HepG2 (cell line): ENCODE measurements around the gene DOCK11. TPM values are rescaled to one million over a fixed set of nuclear protein-coding genes. Genes with fewer than 3 reads are reported as not detected.

Experiments used
- ATAC-seq: fragments of 200-7000 bp; cut with Tn5 transposase; 3 replicates; pipeline ENCODE4 v1.9.1; 2020; ENCODE audit warnings: mild to moderate bottlenecking, moderate library complexity
- BruUV-seq: library from RNA; stranded (reverse); fragments of 400-500 nt; replicated peaks from 2 replicates; lab custom pipeline; 2021; lab: Mats Ljungman, UMichigan
- CTCF ChIA-PET: fragments of 300-600 bp; formaldehyde crosslinking; extraction: SDS; loops from one replicate; lab custom pipeline; 2021; ENCODE audit warnings: low total read pairs, inconsistent platforms, low intra/inter-chr PET ratio; lab: Yijun Ruan, JAX
- POLR2A ChIA-PET: fragments of 350-600 bp; sonication (Branson Sonifier 250); formaldehyde crosslinking; loops from one replicate; lab custom pipeline; 2020; ENCODE audit warnings: antibody characterized with exemption, inconsistent platforms; lab: Yijun Ruan, JAX
- DNase-seq: peaks from one replicate; pipeline ENCODE4 v3.0.0-alpha.2; 2015; ENCODE audit warnings: low spot score
- FAIRE-seq: peaks from 3 replicates; lab custom pipeline; 2011; peaks lifted over from hg19 to GRCh38; lab: Jason Lieb, UNC
- H2AFZ ChIP-seq: one replicate; pipeline ENCODE4 v1.6.1; 2011; ENCODE audit warnings: low read length, inconsistent platforms
- H3K27ac ChIP-seq: fragments of 300-600 bp; 3 replicates; pipeline ENCODE4 v1.8.0; 2011; ENCODE audit warnings: mixed run types, mild to moderate bottlenecking, mixed read lengths, low read length, inconsistent platforms; ENCODE audit not compliant: insufficient read depth; ENCODE audit errors: extremely low read length
- H3K27me3 ChIP-seq, 2 experiments: fragments of 200-600 bp in 1 of 2; 2 replicates in 1 of 2; 3 replicates in 1 of 2; pipeline versions ENCODE4 v1.6.0 to v1.8.0; 2011; ENCODE audit warnings: low read length in 2 of 2, mild to moderate bottlenecking in 2 of 2, moderate library complexity in 2 of 2, inconsistent platforms in 1 of 2; ENCODE audit not compliant: insufficient read depth in 2 of 2, control insufficient read depth in 1 of 2
- H3K36me3 ChIP-seq, 2 experiments: fragments of 200-600 bp in 1 of 2; replicated peaks in 1 of 2; 2 replicates in 1 of 2; 3 replicates in 1 of 2; pipeline versions ENCODE4 v1.5.1 to v1.8.0; 2011; ENCODE audit warnings: low read length in 2 of 2, inconsistent platforms in 1 of 2; ENCODE audit not compliant: insufficient read depth in 2 of 2, control insufficient read depth in 1 of 2
- H3K4me1 ChIP-seq: 2 replicates; pipeline ENCODE4 v1.5.1; 2012; ENCODE audit warnings: low read length, inconsistent platforms; ENCODE audit not compliant: insufficient read depth
- H3K4me2 ChIP-seq: 2 replicates; pipeline ENCODE4 v1.6.0; 2011; ENCODE audit warnings: low read depth, low read length, inconsistent platforms
- H3K4me3 ChIP-seq, 3 experiments: fragments of 200-600 bp in 1 of 3; sonication (generic), shearing (Covaris generic) in 1 of 3; replicated peaks in 1 of 3; 2 replicates each; pipeline ENCODE4 v1.5.1; 2011 to 2016; ENCODE audit warnings: low read length in 3 of 3, inconsistent platforms in 2 of 3, low read depth in 2 of 3, mild to moderate bottlenecking in 2 of 3, control low read depth in 1 of 3, mixed read lengths in 1 of 3; ENCODE audit not compliant: insufficient read depth in 1 of 3
- H3K79me2 ChIP-seq: one replicate; pipeline ENCODE4 v1.6.1; 2011; ENCODE audit warnings: low read length, inconsistent platforms; ENCODE audit not compliant: insufficient read depth
- H3K9ac ChIP-seq: 2 replicates; pipeline ENCODE4 v1.6.0; 2011; ENCODE audit warnings: mild to moderate bottlenecking, low read depth, low read length, inconsistent platforms; ENCODE audit not compliant: insufficient read depth
- H3K9me3 ChIP-seq: 2 replicates; pipeline ENCODE4 v1.5.1; 2012; ENCODE audit warnings: mild to moderate bottlenecking, low read length
- H4K20me1 ChIP-seq: 2 replicates; pipeline ENCODE4 v1.6.0; 2011; ENCODE audit warnings: inconsistent platforms, mild to moderate bottlenecking, low read length, moderate library complexity; ENCODE audit not compliant: insufficient read depth
- ARNTL ChIP-seq: sonication (generic); formaldehyde crosslinking; IDR thresholded peaks from 2 replicates; pipeline ENCODE4 v1.4.0; 2020; ENCODE audit warnings: mild to moderate bottlenecking, missing genetic modification reagents
- BHLHE40 ChIP-seq: IDR thresholded peaks from 2 replicates; pipeline ENCODE4 v1.6.1; 2011; ENCODE audit warnings: low read length, improper control_type of control experiment
- DR1 ChIP-seq: sonication (generic); formaldehyde crosslinking; IDR thresholded peaks from 2 replicates; pipeline ENCODE4 v1.8.0; 2021; ENCODE audit warnings: mild to moderate bottlenecking, missing genetic modification reagents, inconsistent platforms
- EEA1 ChIP-seq: sonication (generic); formaldehyde crosslinking; IDR thresholded peaks from 2 replicates; pipeline ENCODE4 v1.5.1; 2020; ENCODE audit warnings: mild to moderate bottlenecking, missing genetic modification reagents, borderline replicate concordance
- GTF3A ChIP-seq: sonication (generic); formaldehyde crosslinking; conservative IDR thresholded peaks from 2 replicates; pipeline ENCODE4 v1.4.0; 2020; ENCODE audit warnings: mild to moderate bottlenecking, missing genetic modification reagents
- JUND ChIP-seq: sonication (generic); formaldehyde crosslinking; IDR thresholded peaks from 2 replicates; pipeline ENCODE4 v1.8.0; 2022; ENCODE audit warnings: mild to moderate bottlenecking, missing genetic modification reagents
- KLF12 ChIP-seq: sonication (generic); formaldehyde crosslinking; IDR thresholded peaks from 2 replicates; pipeline ENCODE4 v1.4.0; 2020; ENCODE audit warnings: missing genetic modification reagents, borderline replicate concordance
- NR2F6 ChIP-seq, 2 experiments: IDR thresholded peaks; 2 replicates each; pipeline ENCODE4 v1.6.1; 2016; ENCODE audit warnings: antibody characterized with exemption in 1 of 2, mild to moderate bottlenecking in 1 of 2
- TCF7 ChIP-seq: sonication (generic); IDR thresholded peaks from 2 replicates; pipeline ENCODE4 v1.6.1; 2016; ENCODE audit warnings: antibody characterized with exemption, low read depth
- ZBTB33 ChIP-seq: sonication (generic); formaldehyde crosslinking; IDR thresholded peaks from 2 replicates; pipeline ENCODE4 v1.4.0; 2020; ENCODE audit warnings: missing genetic modification reagents
- WGBS: methylation state at CpG from one replicate; pipeline ENCODE4 v1.1.6; 2017; ENCODE audit warnings: low lambda C conversion rate; 5-methylcytosine and 5-hydroxymethylcytosine counted together
- in situ Hi-C: cut with HindIII; loops from 2 replicates; pipeline ENCODE4 v1.10.0; 2017; ENCODE audit warnings: low pct_unique_long_range_greater_than_20kb; ENCODE audit not compliant: extremely low pct_ligation_motif_present
- intact Hi-C: fragments of 100-400 bp; cut with micrococcal nuclease; formaldehyde crosslinking; loops from one replicate; pipeline ENCODE4 v1.10.0; 2022; ENCODE audit not compliant: unreplicated experiment
- polyA plus RNA-seq, 8 experiments: library from polyadenylated mRNA; depleted of rRNA in 3 of 8; stranded (reverse) in 7 of 8; unstranded in 1 of 8; fragments of >200 nt; fragmentation: Illumina TruSeq in 4 of 8; extraction: Trizol in 4 of 8; gene quantifications; 2 replicates each; pipeline versions ENCODE4 v1.2.1 to v1.2.3, GENCODE V29; 2011 to 2016; ENCODE audit warnings: low read depth in 4 of 8, missing spikeins in 1 of 8, mixed read lengths in 1 of 8; ENCODE audit not compliant: insufficient read depth in 1 of 8
- total RNA-seq, 5 experiments: library from RNA; depleted of rRNA; stranded (reverse); fragments of >200 nt; fragmentation: Illumina TruSeq; extraction: Trizol; gene quantifications; 2 replicates each; pipeline ENCODE4 v1.2.3, GENCODE V29; 2016; ENCODE audit warnings: low read depth in 1 of 5
- TF ChIP-seq, protein P1 (sequence below), 2 experiments: sonication (generic) in 1 of 2; formaldehyde crosslinking in 1 of 2; IDR thresholded peaks; 2 replicates each; pipeline versions ENCODE4 v1.4.0 to v1.6.1; 2016 to 2020; ENCODE audit warnings: borderline replicate concordance in 1 of 2, low read depth in 1 of 2, mild to moderate bottlenecking in 1 of 2, missing genetic modification reagents in 1 of 2

Gene DOCK11
- total and polyA plus RNA-seq, 2 of the 13 experiments (the other 11 are each of a cell fraction or from before 2014, with no cell fraction given): 0.02 to 0.12 TPM

DNA sequence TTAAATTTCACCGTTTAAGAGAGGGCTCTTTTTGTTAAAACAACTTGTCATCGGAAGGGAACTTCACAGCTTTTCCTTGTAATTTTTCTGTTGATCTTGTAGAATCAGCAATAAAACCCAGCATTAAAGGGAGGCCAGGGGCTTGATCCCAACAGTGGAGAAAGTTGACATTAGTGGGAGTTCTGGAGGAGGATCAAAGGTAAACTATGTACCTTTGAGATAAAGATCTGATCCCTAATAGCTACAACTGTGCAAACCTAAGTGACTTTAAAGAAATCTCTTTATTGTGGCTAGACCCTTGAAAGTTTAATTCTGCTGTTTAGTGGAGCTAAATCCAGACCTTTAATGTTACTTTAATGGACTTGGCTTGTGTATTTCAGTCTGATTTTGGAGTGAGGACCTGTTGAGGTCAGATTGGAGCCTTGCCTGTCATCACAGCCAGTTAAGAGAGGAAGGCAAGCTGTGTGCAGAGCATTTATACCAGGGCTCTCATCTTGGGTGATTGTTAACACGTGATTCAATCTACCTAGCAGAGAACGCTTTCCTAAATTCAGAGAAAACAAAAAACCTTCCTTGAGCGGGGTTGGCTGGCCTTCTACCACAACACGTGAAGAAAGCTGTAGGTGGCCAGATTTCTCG lies 1.7 kb downstream of the DOCK11 start:
- H3K4me3 ChIP-seq: no peak overlapping the region
- intact Hi-C loops (no loop called here), in situ Hi-C loops (no loop called here)
- H3K79me2 ChIP-seq: no peaks in the 10 kb centered on the region
- 0% methylated on average over 3 of the region's 7 CpGs for WGBS
- H3K4me1 ChIP-seq: peaks cover 14% of the 10 kb centered on the region
- no peaks in the 10 kb centered on the region for H4K20me1 ChIP-seq
- DNase-seq (peak; percentile 20), FAIRE-seq (no peak), ATAC-seq (no peak)
- TF ChIP-seq GTF3A (no peak), KLF12 (CRISPR knock-in tag) (no peak), TCF7 (peak; percentile 65), JUND (no peak), NR2F6 (IDR thresholded peaks at IDR 0.05) (0 out of 2 replicates have a peak, but pooled peaks have one; percentile 32), NR2F6 (CRISPR knock-in tag; IDR thresholded peaks at IDR 0.05) (no peak)
- peaks cover 2 to 18% of the 10 kb centered on the region in 2 experiments; a peak in 3 of 5 replicates for H3K27me3 ChIP-seq
- H3K9me3 ChIP-seq: no peaks in the 10 kb centered on the region
- ChIA-PET POLR2A (no interaction called here), CTCF (no interaction called here)
- H3K27ac ChIP-seq: no peak overlapping the region
- H3K4me2 ChIP-seq: no peak overlapping the region
- H3K9ac ChIP-seq: no peak overlapping the region
- no peak overlapping the region for H2AFZ ChIP-seq
- BruUV-seq: no TSS peak
- no peaks in the 10 kb centered on the region for H3K36me3 ChIP-seq

- Histone ChIP-seq H3K79me2 (no peaks in the 10 kb centered on the region), H3K9me3 (no peaks in the 10 kb centered on the region), H3K9ac (no peak overlapping the region), H2AFZ (no peak overlapping the region), H3K4me1 (peaks cover 14% of the 10 kb centered on the region), H3K36me3 (no peaks in the 10 kb centered on the region), H4K20me1 (no peaks in the 10 kb centered on the region), H3K27ac (no peak overlapping the region), H3K4me3 (no peak overlapping the region), H3K4me2 (no peak overlapping the region), H3K27me3 (peaks cover 2 to 18% of the 10 kb centered on the region in 2 experiments; a peak in 3 of 5 replicates)
- intact Hi-C loops: no loop called here
- ATAC-seq (no peak), FAIRE-seq (no peak), DNase-seq (no peak)
- 51% methylated on average over 3 of the region's 3 CpGs for WGBS
- BruUV-seq: no TSS peak
- in situ Hi-C loops: no loop called here
- ChIA-PET POLR2A (no interaction called here), CTCF (no interaction called here)
- TF ChIP-seq ZBTB33 (CRISPR knock-in tag) (no peak), EEA1 (CRISPR knock-in tag) (no peak), BHLHE40 (no peak), ARNTL (CRISPR knock-in tag) (no peak), DR1 (CRISPR knock-in tag) (no peak)
- TF ChIP-seq, protein P1, sequence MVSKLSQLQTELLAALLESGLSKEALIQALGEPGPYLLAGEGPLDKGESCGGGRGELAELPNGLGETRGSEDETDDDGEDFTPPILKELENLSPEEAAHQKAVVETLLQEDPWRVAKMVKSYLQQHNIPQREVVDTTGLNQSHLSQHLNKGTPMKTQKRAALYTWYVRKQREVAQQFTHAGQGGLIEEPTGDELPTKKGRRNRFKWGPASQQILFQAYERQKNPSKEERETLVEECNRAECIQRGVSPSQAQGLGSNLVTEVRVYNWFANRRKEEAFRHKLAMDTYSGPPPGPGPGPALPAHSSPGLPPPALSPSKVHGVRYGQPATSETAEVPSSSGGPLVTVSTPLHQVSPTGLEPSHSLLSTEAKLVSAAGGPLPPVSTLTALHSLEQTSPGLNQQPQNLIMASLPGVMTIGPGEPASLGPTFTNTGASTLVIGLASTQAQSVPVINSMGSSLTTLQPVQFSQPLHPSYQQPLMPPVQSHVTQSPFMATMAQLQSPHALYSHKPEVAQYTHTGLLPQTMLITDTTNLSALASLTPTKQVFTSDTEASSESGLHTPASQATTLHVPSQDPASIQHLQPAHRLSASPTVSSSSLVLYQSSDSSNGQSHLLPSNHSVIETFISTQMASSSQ (IDR thresholded peaks at IDR 0.05; ENCODE audit: low read depth): no peak
- TF ChIP-seq, protein P1 (CRISPR knock-in tag; IDR thresholded peaks at IDR 0.05; ENCODE audit: borderline replicate concordance): no peak
These were observed 2.7 kb downstream of the DOCK11 start for GRCh38 chrX:118498351-118498750.
